Measurements from ENCODE around the gene RAP1GDS1.

- no peak for TF ChIP-seq ZFP3 (tag by site-specific recombination; IDR thresholded peaks at IDR 0.05; ENCODE audit: low read depth)
- no peak for TF ChIP-seq YY1 (tag by site-specific recombination; IDR thresholded peaks at IDR 0.05)
- TF ChIP-seq ZFP37 (tag by site-specific recombination; IDR thresholded peaks at IDR 0.05) = no peak
- no peak for TF ChIP-seq ZNF707 (tag by site-specific recombination; IDR thresholded peaks at IDR 0.05)
- TF ChIP-seq BCL11A (tag by site-specific recombination; IDR thresholded peaks at IDR 0.05; ENCODE audit: low read depth) = no peak
- TF ChIP-seq, protein P1, sequence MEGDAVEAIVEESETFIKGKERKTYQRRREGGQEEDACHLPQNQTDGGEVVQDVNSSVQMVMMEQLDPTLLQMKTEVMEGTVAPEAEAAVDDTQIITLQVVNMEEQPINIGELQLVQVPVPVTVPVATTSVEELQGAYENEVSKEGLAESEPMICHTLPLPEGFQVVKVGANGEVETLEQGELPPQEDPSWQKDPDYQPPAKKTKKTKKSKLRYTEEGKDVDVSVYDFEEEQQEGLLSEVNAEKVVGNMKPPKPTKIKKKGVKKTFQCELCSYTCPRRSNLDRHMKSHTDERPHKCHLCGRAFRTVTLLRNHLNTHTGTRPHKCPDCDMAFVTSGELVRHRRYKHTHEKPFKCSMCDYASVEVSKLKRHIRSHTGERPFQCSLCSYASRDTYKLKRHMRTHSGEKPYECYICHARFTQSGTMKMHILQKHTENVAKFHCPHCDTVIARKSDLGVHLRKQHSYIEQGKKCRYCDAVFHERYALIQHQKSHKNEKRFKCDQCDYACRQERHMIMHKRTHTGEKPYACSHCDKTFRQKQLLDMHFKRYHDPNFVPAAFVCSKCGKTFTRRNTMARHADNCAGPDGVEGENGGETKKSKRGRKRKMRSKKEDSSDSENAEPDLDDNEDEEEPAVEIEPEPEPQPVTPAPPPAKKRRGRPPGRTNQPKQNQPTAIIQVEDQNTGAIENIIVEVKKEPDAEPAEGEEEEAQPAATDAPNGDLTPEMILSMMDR (tag by site-specific recombination; IDR thresholded peaks at IDR 0.05) = no peak
- TF ChIP-seq BCL11B (tag by site-specific recombination; IDR thresholded peaks at IDR 0.05; ENCODE audit: low read depth) = no peak
- no peak for TF ChIP-seq ZNF530 (tag by site-specific recombination; IDR thresholded peaks at IDR 0.05; ENCODE audit: low read depth)
- no peak for TF ChIP-seq ZNF280C (tag by site-specific recombination; IDR thresholded peaks at IDR 0.05)
- no peak for TF ChIP-seq ZNF302 (tag by site-specific recombination; IDR thresholded peaks at IDR 0.05; ENCODE audit: low read depth)
- TF ChIP-seq, protein P2, sequence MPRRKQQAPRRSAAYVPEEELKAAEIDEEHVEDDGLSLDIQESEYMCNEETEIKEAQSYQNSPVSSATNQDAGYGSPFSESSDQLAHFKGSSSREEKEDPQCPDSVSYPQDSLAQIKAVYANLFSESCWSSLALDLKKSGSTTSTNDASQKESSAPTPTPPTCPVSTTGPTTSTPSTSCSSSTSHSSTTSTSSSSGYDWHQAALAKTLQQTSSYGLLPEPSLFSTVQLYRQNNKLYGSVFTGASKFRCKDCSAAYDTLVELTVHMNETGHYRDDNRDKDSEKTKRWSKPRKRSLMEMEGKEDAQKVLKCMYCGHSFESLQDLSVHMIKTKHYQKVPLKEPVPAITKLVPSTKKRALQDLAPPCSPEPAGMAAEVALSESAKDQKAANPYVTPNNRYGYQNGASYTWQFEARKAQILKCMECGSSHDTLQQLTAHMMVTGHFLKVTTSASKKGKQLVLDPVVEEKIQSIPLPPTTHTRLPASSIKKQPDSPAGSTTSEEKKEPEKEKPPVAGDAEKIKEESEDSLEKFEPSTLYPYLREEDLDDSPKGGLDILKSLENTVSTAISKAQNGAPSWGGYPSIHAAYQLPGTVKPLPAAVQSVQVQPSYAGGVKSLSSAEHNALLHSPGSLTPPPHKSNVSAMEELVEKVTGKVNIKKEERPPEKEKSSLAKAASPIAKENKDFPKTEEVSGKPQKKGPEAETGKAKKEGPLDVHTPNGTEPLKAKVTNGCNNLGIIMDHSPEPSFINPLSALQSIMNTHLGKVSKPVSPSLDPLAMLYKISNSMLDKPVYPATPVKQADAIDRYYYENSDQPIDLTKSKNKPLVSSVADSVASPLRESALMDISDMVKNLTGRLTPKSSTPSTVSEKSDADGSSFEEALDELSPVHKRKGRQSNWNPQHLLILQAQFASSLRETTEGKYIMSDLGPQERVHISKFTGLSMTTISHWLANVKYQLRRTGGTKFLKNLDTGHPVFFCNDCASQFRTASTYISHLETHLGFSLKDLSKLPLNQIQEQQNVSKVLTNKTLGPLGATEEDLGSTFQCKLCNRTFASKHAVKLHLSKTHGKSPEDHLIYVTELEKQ (tag by site-specific recombination; IDR thresholded peaks at IDR 0.05; ENCODE audit: borderline replicate concordance) = no peak
- no peak for TF ChIP-seq ZNF148 (tag by site-specific recombination; IDR thresholded peaks at IDR 0.05; ENCODE audit: borderline replicate concordance)
- TF ChIP-seq ZNF433 (tag by site-specific recombination; IDR thresholded peaks at IDR 0.05; ENCODE audit: low read depth) = no peak
Measured at GRCh38 chr4:98434816-98435215, 173.6 kb downstream of the RAP1GDS1 start.
